ENCODE data around the gene TOPAZ1. TPM values are rescaled to one million over a fixed set of nuclear protein-coding genes. Genes with fewer than 3 reads are reported as not detected.

Gene TOPAZ1
- total and polyA plus RNA-seq, 2 of the 13 experiments (the other 11 are each of a cell fraction or from before 2014, with no cell fraction given), result not detected

- no peak overlapping the region for H3K9ac ChIP-seq (ENCODE audit: insufficient read depth, low read depth, low read length)
- ChIA-PET CTCF (ENCODE audit: low intra/inter-chr PET ratio, low total read pairs) (no interaction called here), POLR2A (interaction anchor here (1.1 kb wide), 1 partner anchor 10 kb away, joined by 4 read pairs; no protein-coding TSS in a partner anchor)
- H3K4me3 ChIP-seq (replicated peaks in 1 of 3; ENCODE audit: insufficient read depth in 1 of 3, low read depth in 2 of 3, low read length in 3 of 3), result no peak overlapping the region
- TF ChIP-seq ZSCAN22 (CRISPR knock-in tag; IDR thresholded peaks at IDR 0.05), result no peak
- TF ChIP-seq, protein P1, sequence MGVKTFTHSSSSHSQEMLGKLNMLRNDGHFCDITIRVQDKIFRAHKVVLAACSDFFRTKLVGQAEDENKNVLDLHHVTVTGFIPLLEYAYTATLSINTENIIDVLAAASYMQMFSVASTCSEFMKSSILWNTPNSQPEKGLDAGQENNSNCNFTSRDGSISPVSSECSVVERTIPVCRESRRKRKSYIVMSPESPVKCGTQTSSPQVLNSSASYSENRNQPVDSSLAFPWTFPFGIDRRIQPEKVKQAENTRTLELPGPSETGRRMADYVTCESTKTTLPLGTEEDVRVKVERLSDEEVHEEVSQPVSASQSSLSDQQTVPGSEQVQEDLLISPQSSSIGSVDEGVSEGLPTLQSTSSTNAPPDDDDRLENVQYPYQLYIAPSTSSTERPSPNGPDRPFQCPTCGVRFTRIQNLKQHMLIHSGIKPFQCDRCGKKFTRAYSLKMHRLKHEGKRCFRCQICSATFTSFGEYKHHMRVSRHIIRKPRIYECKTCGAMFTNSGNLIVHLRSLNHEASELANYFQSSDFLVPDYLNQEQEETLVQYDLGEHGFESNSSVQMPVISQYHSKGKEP (CRISPR knock-in tag; IDR thresholded peaks at IDR 0.05), result no peak
- TF ChIP-seq ZNF703 (CRISPR knock-in tag; IDR thresholded peaks at IDR 0.05; ENCODE audit: borderline replicate concordance), result no peak
- no peaks in the 10 kb centered on the region; a peak in 1 of 5 replicates for H3K36me3 ChIP-seq (replicated peaks in 1 of 2; ENCODE audit: control insufficient read depth in 1 of 2, insufficient read depth in 2 of 2, low read length in 2 of 2)
- FAIRE-seq (no peak), ATAC-seq (no peak), DNase-seq (ENCODE audit: low spot score) (no peak)
- BruUV-seq (replicated peaks), result no TSS peak
- no peak overlapping the region for H2AFZ ChIP-seq (ENCODE audit: low read length)
- no peaks in the 10 kb centered on the region for H3K27me3 ChIP-seq (ENCODE audit: control insufficient read depth in 1 of 2, insufficient read depth in 2 of 2, low read length in 2 of 2)
- in situ Hi-C loops (cut with HindIII; ENCODE audit: extremely low pct_ligation_motif_present, low pct_unique_long_range_greater_than_20kb), result no loop called here
- no peaks in the 10 kb centered on the region for H4K20me1 ChIP-seq (ENCODE audit: insufficient read depth, low read length)
- 89% methylated on average over 1 of the region's 1 CpG for WGBS (ENCODE audit: low lambda C conversion rate)
- H3K9me3 ChIP-seq (ENCODE audit: low read length), result no peaks in the 10 kb centered on the region
- peaks cover 55% of the 10 kb centered on the region for H3K4me1 ChIP-seq (ENCODE audit: insufficient read depth, low read length)
- no peak overlapping the region for H3K4me2 ChIP-seq (ENCODE audit: low read depth, low read length)
- intact Hi-C loops (cut with micrococcal nuclease; ENCODE audit: unreplicated experiment), result no loop called here
- H3K79me2 ChIP-seq (ENCODE audit: insufficient read depth, low read length), result peaks cover 3% of the 10 kb centered on the region
- H3K27ac ChIP-seq (ENCODE audit: extremely low read length, insufficient read depth, low read length), result no peak overlapping the region
Observed at GRCh38 chr3:44353355-44353924, 111.8 kb downstream of the TOPAZ1 start.

GRCh38 chr3:44355362-44356033, 113.8 kb downstream of the TOPAZ1 start:
- Histone ChIP-seq H3K27me3 (ENCODE audit: control insufficient read depth in 1 of 2, insufficient read depth in 2 of 2, low read length in 2 of 2) (no peaks in the 10 kb centered on the region), H2AFZ (ENCODE audit: low read length) (no peak overlapping the region), H3K36me3 (replicated peaks in 1 of 2; ENCODE audit: control insufficient read depth in 1 of 2, insufficient read depth in 2 of 2, low read length in 2 of 2) (no peaks in the 10 kb centered on the region; a peak in 1 of 5 replicates), H3K4me3 (replicated peaks in 1 of 3; ENCODE audit: insufficient read depth in 1 of 3, low read depth in 2 of 3, low read length in 3 of 3) (no peak overlapping the region), H4K20me1 (ENCODE audit: insufficient read depth, low read length) (no peaks in the 10 kb centered on the region), H3K9ac (ENCODE audit: insufficient read depth, low read depth, low read length) (no peak overlapping the region), H3K4me2 (ENCODE audit: low read depth, low read length) (no peak overlapping the region), H3K4me1 (ENCODE audit: insufficient read depth, low read length) (peaks cover 76% of the 10 kb centered on the region), H3K9me3 (ENCODE audit: low read length) (no peaks in the 10 kb centered on the region), H3K27ac (ENCODE audit: extremely low read length, insufficient read depth, low read length) (no peak overlapping the region), H3K79me2 (ENCODE audit: insufficient read depth, low read length) (peaks cover 2% of the 10 kb centered on the region)
- TF ChIP-seq ZNF672 (CRISPR knock-in tag; IDR thresholded peaks at IDR 0.05), result no peak
- TF ChIP-seq ZNF3 (CRISPR knock-in tag; IDR thresholded peaks at IDR 0.05), result no peak
- TF ChIP-seq, protein P2, sequence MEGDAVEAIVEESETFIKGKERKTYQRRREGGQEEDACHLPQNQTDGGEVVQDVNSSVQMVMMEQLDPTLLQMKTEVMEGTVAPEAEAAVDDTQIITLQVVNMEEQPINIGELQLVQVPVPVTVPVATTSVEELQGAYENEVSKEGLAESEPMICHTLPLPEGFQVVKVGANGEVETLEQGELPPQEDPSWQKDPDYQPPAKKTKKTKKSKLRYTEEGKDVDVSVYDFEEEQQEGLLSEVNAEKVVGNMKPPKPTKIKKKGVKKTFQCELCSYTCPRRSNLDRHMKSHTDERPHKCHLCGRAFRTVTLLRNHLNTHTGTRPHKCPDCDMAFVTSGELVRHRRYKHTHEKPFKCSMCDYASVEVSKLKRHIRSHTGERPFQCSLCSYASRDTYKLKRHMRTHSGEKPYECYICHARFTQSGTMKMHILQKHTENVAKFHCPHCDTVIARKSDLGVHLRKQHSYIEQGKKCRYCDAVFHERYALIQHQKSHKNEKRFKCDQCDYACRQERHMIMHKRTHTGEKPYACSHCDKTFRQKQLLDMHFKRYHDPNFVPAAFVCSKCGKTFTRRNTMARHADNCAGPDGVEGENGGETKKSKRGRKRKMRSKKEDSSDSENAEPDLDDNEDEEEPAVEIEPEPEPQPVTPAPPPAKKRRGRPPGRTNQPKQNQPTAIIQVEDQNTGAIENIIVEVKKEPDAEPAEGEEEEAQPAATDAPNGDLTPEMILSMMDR (CRISPR knock-in tag; IDR thresholded peaks at IDR 0.05), result no peak
- TF ChIP-seq ZNF737 (CRISPR knock-in tag; IDR thresholded peaks at IDR 0.05; ENCODE audit: borderline replicate concordance), result no peak
- no peak for TF ChIP-seq NCOA5 (CRISPR knock-in tag; IDR thresholded peaks at IDR 0.05)
- TF ChIP-seq ZNF546 (CRISPR knock-in tag; conservative IDR thresholded peaks at IDR 0.05), result no peak
- no peak for TF ChIP-seq CC2D1A (CRISPR knock-in tag; IDR thresholded peaks at IDR 0.05)
- no peak for TF ChIP-seq DR1 (CRISPR knock-in tag; IDR thresholded peaks at IDR 0.05)
- TF ChIP-seq THAP11 (CRISPR knock-in tag; IDR thresholded peaks at IDR 0.05), result no peak
- no peak for TF ChIP-seq HES4 (CRISPR knock-in tag; IDR thresholded peaks at IDR 0.05; ENCODE audit: borderline replicate concordance)
- TF ChIP-seq ZNF570 (CRISPR knock-in tag; IDR thresholded peaks at IDR 0.05; ENCODE audit: borderline replicate concordance), result no peak
- no peak for TF ChIP-seq BRD4 (CRISPR knock-in tag; IDR thresholded peaks at IDR 0.05)
- no peak for TF ChIP-seq RELA (CRISPR knock-in tag; IDR thresholded peaks at IDR 0.05)
- 70% methylated on average over 2 of the region's 2 CpGs for WGBS (ENCODE audit: low lambda C conversion rate)
- ChIA-PET POLR2A (interaction anchor here (2.0 kb wide), 1 partner anchor 17 kb away, joined by 9 read pairs; the partner anchor contains the start of gene TCAIM), CTCF (ENCODE audit: low intra/inter-chr PET ratio, low total read pairs) (no interaction called here)
- FAIRE-seq (no peak), DNase-seq (ENCODE audit: low spot score) (peak; percentile 9), ATAC-seq (no peak)
- BruUV-seq (replicated peaks), result no TSS peak
- intact Hi-C loops (cut with micrococcal nuclease; ENCODE audit: unreplicated experiment) (no loop called here), in situ Hi-C loops (cut with HindIII; ENCODE audit: extremely low pct_ligation_motif_present, low pct_unique_long_range_greater_than_20kb) (no loop called here)

Measured in HepG2 (cell line).